ENCODE data around the gene PPIG. TPM values are rescaled to one million over a fixed set of nuclear protein-coding genes. Genes with fewer than 3 reads are reported as not detected.

PPIG gene
- total and polyA plus RNA-seq, 2 donors (not counting 3 experiments of a cell fraction or from before 2014, with no cell fraction given): 13.4 to 44.9 TPM

Other genes with a start within 250 kb of the PPIG start
- not detected in 2 replicates for gene LRP2, start 221.8 kb upstream of the PPIG start, total RNA-seq
- gene LRP2, start 221.8 kb upstream of the PPIG start, polyA plus RNA-seq: not detected in 2 replicates
- 4.1 and 5.6 TPM in 2 replicates for gene BBS5, start 104.9 kb upstream of the PPIG start, total RNA-seq
- gene BBS5, start 104.9 kb upstream of the PPIG start, polyA plus RNA-seq: 2.4 and 2.9 TPM in 2 replicates
- 0.21 and 0.73 TPM in 2 replicates for gene KLHL41, start 74.6 kb upstream of the PPIG start, total RNA-seq
- gene KLHL41, start 74.6 kb upstream of the PPIG start, polyA plus RNA-seq: 0.05 and 0.08 TPM in 2 replicates
- 32.2 and 33.4 TPM in 2 replicates for gene FASTKD1, start 10.5 kb upstream of the PPIG start, total RNA-seq
- gene FASTKD1, start 10.5 kb upstream of the PPIG start, polyA plus RNA-seq: 6.3 and 8.9 TPM in 2 replicates
- not detected in 2 replicates for gene CFAP210, start 110.1 kb downstream of the PPIG start, total RNA-seq
- gene CFAP210, start 110.1 kb downstream of the PPIG start, polyA plus RNA-seq: not detected in 2 replicates
- 2.7 TPM in 2 replicates for gene PHOSPHO2, start 110.1 kb downstream of the PPIG start, total RNA-seq
- 0.45 and 0.69 TPM in 2 replicates for gene PHOSPHO2, start 110.1 kb downstream of the PPIG start, polyA plus RNA-seq
- gene KLHL23, start 149.5 kb downstream of the PPIG start, total RNA-seq: 11.2 and 13.4 TPM in 2 replicates
- gene KLHL23, start 149.5 kb downstream of the PPIG start, polyA plus RNA-seq: 4.0 and 4.4 TPM in 2 replicates
- 124 and 125 TPM in 2 replicates for gene SSB, start 214.5 kb downstream of the PPIG start, total RNA-seq
- gene SSB, start 214.5 kb downstream of the PPIG start, polyA plus RNA-seq: 18.5 and 36.1 TPM in 2 replicates
- gene METTL5, start 240.6 kb downstream of the PPIG start, total RNA-seq: 50.4 and 52.0 TPM in 2 replicates
- gene METTL5, start 240.6 kb downstream of the PPIG start, polyA plus RNA-seq: 18.4 and 27.0 TPM in 2 replicates
- gene UBR3, start 243.1 kb downstream of the PPIG start, total RNA-seq: 27.5 and 27.7 TPM in 2 replicates
- gene UBR3, start 243.1 kb downstream of the PPIG start, polyA plus RNA-seq: 3.8 and 5.3 TPM in 2 replicates